Choroid plexus epithelial cell (primary cell): ENCODE data around the gene MAIP1.

ENCODE experiments used
- DNase-seq: peaks from one replicate; pipeline ENCODE4 v3.0.0-alpha.2; 2010; ENCODE audit warnings: low read depth
- H3K4me3 ChIP-seq: 2 replicates; pipeline ENCODE4 v1.5.1; 2011; ENCODE audit warnings: low read depth, mild to moderate bottlenecking, control low read depth, low read length, moderate library complexity
- CTCF ChIP-seq: conservative IDR thresholded peaks from 2 replicates; pipeline ENCODE4 v1.5.1; 2011; ENCODE audit warnings: low read depth, mild to moderate bottlenecking, control low read depth, inconsistent platforms, low read length, moderate library complexity

MAIP1 gene

GRCh38 chr2:200012401-200012800 is 57.0 kb downstream of the MAIP1 start:
- DNase-seq = no peak
- H3K4me3 ChIP-seq = no peak overlapping the region
- no peak for TF ChIP-seq CTCF
